H1 (cell line): Measurements from ENCODE around the gene ANP32A. TPM values are rescaled to one million over a fixed set of nuclear protein-coding genes. Genes with fewer than 3 reads are reported as not detected.

ENCODE experiments used
- CTCF ChIA-PET: fragments of 300-600 bp; sonication (Branson Sonifier 250); formaldehyde crosslinking; loops from one replicate; lab custom pipeline; 2021; ENCODE audit not compliant: partially characterized antibody; lab: Charles Lee
- POLR2A ChIA-PET: fragments of 300-600 bp; sonication (Branson Sonifier 250); formaldehyde crosslinking; loops from one replicate; lab custom pipeline; 2021; ENCODE audit warnings: inconsistent platforms; ENCODE audit not compliant: partially characterized antibody; lab: Charles Lee
- DNase-seq, 2 experiments: peaks; one replicate each; pipeline versions ENCODE4 v3.0.0 to v3.0.0-alpha.2; 2010 to 2022; ENCODE audit warnings: low spot score in 2 of 2, low read depth in 1 of 2, mixed read lengths in 1 of 2
- FAIRE-seq: peaks from 2 replicates; lab custom pipeline; 2011; peaks lifted over from hg19 to GRCh38; lab: Jason Lieb, UNC
- H2AFZ ChIP-seq: 2 replicates; pipeline ENCODE4 v1.8.1; 2012; ENCODE audit warnings: low read length, inconsistent platforms
- H2AK5ac ChIP-seq: 2 replicates; pipeline ENCODE4 v1.6.1; 2013; ENCODE audit warnings: low read depth, low read length
- H2BK120ac ChIP-seq: replicated peaks from 2 replicates; pipeline ENCODE3; 2013; ENCODE audit warnings: low read depth, low read length, inconsistent platforms
- H2BK12ac ChIP-seq: 2 replicates; pipeline ENCODE4 v1.6.1; 2013; ENCODE audit warnings: low read depth, low read length
- H2BK15ac ChIP-seq: 2 replicates; pipeline ENCODE4 v1.6.1; 2013; ENCODE audit warnings: low read length
- H2BK20ac ChIP-seq: 2 replicates; pipeline ENCODE4 v1.6.1; 2013; ENCODE audit warnings: low read length
- H2BK5ac ChIP-seq: 2 replicates; pipeline ENCODE4 v1.6.1; 2013; ENCODE audit warnings: low read depth, low read length
- H3K14ac ChIP-seq: 2 replicates; pipeline ENCODE4 v1.6.1; 2013; ENCODE audit warnings: inconsistent platforms; ENCODE audit not compliant: insufficient read length
- H3K18ac ChIP-seq: 2 replicates; pipeline ENCODE4 v1.6.1; 2013; ENCODE audit warnings: low read length; ENCODE audit errors: extremely low read depth
- H3K23ac ChIP-seq: 2 replicates; pipeline ENCODE4 v1.6.1; 2013; ENCODE audit warnings: inconsistent platforms; ENCODE audit not compliant: insufficient read length
- H3K23me2 ChIP-seq: 2 replicates; pipeline ENCODE4 v1.6.1; 2013; ENCODE audit warnings: low read depth, low read length
- H3K27ac ChIP-seq: 2 replicates; pipeline ENCODE4 v1.6.1; 2011; ENCODE audit warnings: low read depth, low read length, inconsistent platforms
- H3K27me3 ChIP-seq, 4 experiments: replicated peaks in 1 of 4; 1 replicate in 1 of 4; 2 replicates in 3 of 4; pipeline versions ENCODE4 v1.6.1 to v1.8.1; 2011 to 2013; ENCODE audit warnings: low read length in 3 of 4, mild to moderate bottlenecking in 3 of 4, inconsistent platforms in 2 of 4, mixed read lengths in 2 of 4, moderate library complexity in 1 of 4; ENCODE audit not compliant: control insufficient read depth in 3 of 4, insufficient read depth in 3 of 4; ENCODE audit errors: extremely low read depth in 1 of 4
- H3K36me3 ChIP-seq, 4 experiments: 2 replicates each; pipeline versions ENCODE4 v1.6.1 to v1.8.1; 2011 to 2013; ENCODE audit warnings: mild to moderate bottlenecking in 4 of 4, low read length in 3 of 4, moderate library complexity in 2 of 4, control low read depth in 1 of 4, inconsistent platforms in 1 of 4; ENCODE audit not compliant: insufficient read depth in 4 of 4, control insufficient read depth in 2 of 4
- H3K4ac ChIP-seq: replicated peaks from 2 replicates; pipeline ENCODE3; 2013; ENCODE audit warnings: low read length, low read depth, mixed read lengths, inconsistent platforms; ENCODE audit not compliant: insufficient read length
- H3K4me1 ChIP-seq, 4 experiments: replicated peaks in 1 of 4; 1 replicate in 1 of 4; 2 replicates in 3 of 4; pipeline versions ENCODE4 v1.6.1 to v1.8.1; 2011 to 2013; ENCODE audit warnings: low read length in 3 of 4, inconsistent platforms in 2 of 4, mixed read lengths in 1 of 4; ENCODE audit not compliant: insufficient read depth in 4 of 4, control insufficient read depth in 3 of 4
- H3K4me2 ChIP-seq, 2 experiments: 2 replicates each; pipeline versions ENCODE4 v1.6.1 to v1.8.1; 2011 to 2013; ENCODE audit warnings: low read depth in 2 of 2, low read length in 2 of 2, control low read depth in 1 of 2, inconsistent platforms in 1 of 2, mild to moderate bottlenecking in 1 of 2; ENCODE audit not compliant: insufficient read depth in 1 of 2
- H3K4me3 ChIP-seq, 4 experiments: fragments of 200-600, 300-600 bp in 1 of 4; sonication (generic), shearing (Covaris generic), sonication (Bioruptor Twin) in 1 of 4; 2 replicates each; pipeline versions ENCODE4 v1.5.1 to v1.8.1; 2011 to 2016; ENCODE audit warnings: low read length in 4 of 4, low read depth in 3 of 4, control low read depth in 2 of 4, inconsistent platforms in 2 of 4, mild to moderate bottlenecking in 2 of 4, mixed read lengths in 1 of 4, moderate library complexity in 1 of 4; ENCODE audit not compliant: insufficient read depth in 2 of 4; ENCODE audit errors: extremely low read depth in 1 of 4
- H3K56ac ChIP-seq: replicated peaks from 2 replicates; pipeline ENCODE3; 2013; ENCODE audit warnings: low read depth, mild to moderate bottlenecking, mixed read lengths, low read length, inconsistent platforms; ENCODE audit not compliant: insufficient read length
- H3K79me1 ChIP-seq: 2 replicates; pipeline ENCODE4 v1.6.1; 2013; ENCODE audit warnings: low read depth, low read length, control low read depth
- H3K79me2 ChIP-seq, 2 experiments: 2 replicates each; pipeline versions ENCODE4 v1.6.1 to v1.8.1; 2012 to 2013; ENCODE audit warnings: low read length in 2 of 2, mild to moderate bottlenecking in 2 of 2, inconsistent platforms in 1 of 2; ENCODE audit not compliant: insufficient read depth in 2 of 2, control insufficient read depth in 1 of 2
- H3K9ac ChIP-seq, 4 experiments: replicated peaks in 1 of 4; 1 replicate in 1 of 4; 2 replicates in 3 of 4; pipeline versions ENCODE4 v1.6.1 to v1.8.1; 2011 to 2013; ENCODE audit warnings: low read depth in 3 of 4, low read length in 3 of 4, control low read depth in 2 of 4, mild to moderate bottlenecking in 2 of 4, moderate library complexity in 2 of 4, inconsistent platforms in 1 of 4; ENCODE audit errors: extremely low read depth in 1 of 4
- H3K9me3 ChIP-seq, 2 experiments: 2 replicates each; pipeline versions ENCODE4 v1.6.1 to v1.8.1; 2012 to 2013; ENCODE audit warnings: mild to moderate bottlenecking in 2 of 2, moderate library complexity in 2 of 2, control low read depth in 1 of 2, inconsistent platforms in 1 of 2, low read depth in 1 of 2, low read length in 1 of 2, mixed read lengths in 1 of 2; ENCODE audit not compliant: insufficient read depth in 2 of 2
- H4K20me1 ChIP-seq, 2 experiments: replicated peaks in 1 of 2; 2 replicates each; pipeline versions ENCODE3 to v1.8.1; 2011 to 2013; ENCODE audit warnings: inconsistent platforms in 2 of 2, low read length in 2 of 2, mild to moderate bottlenecking in 1 of 2; ENCODE audit not compliant: insufficient read depth in 2 of 2, control insufficient read depth in 1 of 2
- H4K5ac ChIP-seq: 2 replicates; pipeline ENCODE4 v1.6.1; 2013; ENCODE audit warnings: low read length, low read depth, mixed read lengths, inconsistent platforms; ENCODE audit not compliant: insufficient read length
- H4K8ac ChIP-seq: 2 replicates; pipeline ENCODE4 v1.8.0; 2013; ENCODE audit warnings: mild to moderate bottlenecking, moderate library complexity, low read length, inconsistent platforms; ENCODE audit not compliant: insufficient read depth; ENCODE audit errors: extremely low read depth
- H4K91ac ChIP-seq: replicated peaks from 2 replicates; pipeline ENCODE3; 2013; ENCODE audit warnings: low read length, mixed read lengths, inconsistent platforms; ENCODE audit not compliant: insufficient read length
- ASH2L ChIP-seq: fragments of 200-600, 300-600 bp; sonication (generic); IDR thresholded peaks from one replicate; pipeline ENCODE4 v1.7.1; 2017; ENCODE audit warnings: low read length
- BACH1 ChIP-seq: IDR thresholded peaks from 2 replicates; pipeline ENCODE4 v1.6.1; 2012; ENCODE audit warnings: low read length, improper control_type of control experiment
- BRCA1 ChIP-seq: IDR thresholded peaks from 2 replicates; pipeline ENCODE4 v1.6.1; 2012; ENCODE audit warnings: low read depth, low read length, improper control_type of control experiment
- CTBP2 ChIP-seq: IDR thresholded peaks from 2 replicates; pipeline ENCODE4 v1.7.0; 2011; ENCODE audit warnings: borderline replicate concordance, mild to moderate bottlenecking, moderate library complexity, mixed read lengths, low read length; ENCODE audit not compliant: insufficient read depth, insufficient read length
- FOSL1 ChIP-seq: IDR thresholded peaks from 2 replicates; pipeline ENCODE4 v1.6.1; 2011; ENCODE audit warnings: mild to moderate bottlenecking, low read depth, low read length, moderate library complexity; ENCODE audit not compliant: insufficient read depth
- KDM4A ChIP-seq: IDR thresholded peaks from one replicate; pipeline ENCODE4 v1.7.1; 2012; ENCODE audit warnings: low read depth, mild to moderate bottlenecking, moderate library complexity, low read length, inconsistent platforms; ENCODE audit not compliant: severe bottlenecking
- NRF1 ChIP-seq: IDR thresholded peaks from 2 replicates; pipeline ENCODE4 v1.6.1; 2011; ENCODE audit warnings: mild to moderate bottlenecking, low read depth, low read length, improper control_type of control experiment
- PHF8 ChIP-seq: fragments of 200-600 bp; sonication (generic); conservative IDR thresholded peaks from 2 replicates; pipeline ENCODE4 v1.7.1; 2012; ENCODE audit warnings: low read depth, mild to moderate bottlenecking, inconsistent platforms, low read length, moderate library complexity
- SIX5 ChIP-seq: IDR thresholded peaks from 2 replicates; pipeline ENCODE4 v1.6.1; 2011; ENCODE audit warnings: mild to moderate bottlenecking, low read depth, low read length
- SP1 ChIP-seq: IDR thresholded peaks from 2 replicates; pipeline ENCODE4 v1.6.1; 2011; ENCODE audit warnings: low read depth, low read length
- TEAD4 ChIP-seq: IDR thresholded peaks from 2 replicates; pipeline ENCODE4 v1.6.1; 2012; ENCODE audit warnings: low read depth, low read length, inconsistent platforms, mixed read lengths
- WGBS, 2 experiments: shearing (Covaris generic) in 1 of 2; methylation state at CpG; one replicate each; pipeline versions ENCODE4 v1.1.6 to v1.1.7; 2013 to 2015; ENCODE audit warnings: low lambda C conversion rate in 2 of 2, mixed read lengths in 2 of 2, inconsistent platforms in 1 of 2, low coverage in 1 of 2, missing lambda C conversion rate in 1 of 2; ENCODE audit not compliant: insufficient replicate concordance in 2 of 2, insufficient coverage in 1 of 2, insufficient read length in 1 of 2; ENCODE audit errors: extremely low coverage in 1 of 2, missing lambda C conversion rate in 1 of 2; 5-methylcytosine and 5-hydroxymethylcytosine counted together
- polyA plus RNA-seq, 7 experiments: library from polyadenylated mRNA; depleted of rRNA in 3 of 7; stranded (reverse) in 5 of 7; unstranded in 2 of 7; fragments of >200 nt in 5 of 7; fragments of 200-250 nt in 2 of 7; gene quantifications; 1 replicate in 5 of 7; 2 replicates in 1 of 7; 4 replicates in 1 of 7; pipeline versions ENCODE4 v1.2.1 to v1.2.3, GENCODE V29; 2011 to 2013; ENCODE audit warnings: missing spikeins in 2 of 7, mixed read lengths in 2 of 7
- total RNA-seq: library from RNA; stranded (reverse); fragmentation: NEBNext Ultra II Directional; extraction: Animal tissue kit (Norgen Biotek cat#: 25700); gene quantifications from 2 replicates; pipeline ENCODE4 v1.2.1, GENCODE V29; 2021
- TF ChIP-seq, protein P1 (sequence below): IDR thresholded peaks from 2 replicates; pipeline ENCODE4 v1.6.1; 2011; ENCODE audit warnings: low read depth, mild to moderate bottlenecking, low read length; ENCODE audit not compliant: insufficient read depth

Gene ANP32A
- total and polyA plus RNA-seq, 2 of the 8 experiments (the other 6 are each of a cell fraction or from before 2014, with no cell fraction given) = 70.8 to 295 TPM

DNA sequence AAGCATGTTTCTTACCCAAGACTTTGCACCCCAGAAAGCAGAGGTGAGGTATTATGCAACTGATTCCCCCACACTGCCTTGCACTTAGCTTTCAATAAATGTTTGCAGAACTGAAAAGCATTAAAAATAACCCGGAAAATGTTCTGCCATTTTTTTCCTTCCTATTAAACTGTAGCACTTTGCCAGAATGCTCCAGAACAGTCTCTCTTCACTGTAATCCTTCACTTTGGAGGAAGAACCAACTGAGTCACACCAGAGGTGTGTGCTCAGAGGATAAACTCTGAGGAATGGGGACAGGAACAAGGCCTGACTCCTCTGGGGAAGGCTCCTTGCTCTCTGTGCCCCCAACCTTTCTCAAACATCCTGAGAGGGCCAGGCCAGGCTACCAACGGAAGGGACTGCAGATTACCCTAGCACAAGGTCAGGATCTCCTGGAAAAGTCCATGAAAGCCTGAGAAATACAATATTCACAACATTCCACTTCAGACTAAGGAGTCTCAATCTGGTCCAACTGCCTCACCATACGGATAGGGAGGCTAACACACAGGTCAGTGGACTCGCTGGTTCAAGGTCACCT lies 19.0 kb downstream of the ANP32A start:
- Histone ChIP-seq H2BK120ac (no peak overlapping the region), H3K79me1 (peaks cover 29% of the 10 kb centered on the region), H3K56ac (no peak overlapping the region), H3K23ac (no peak overlapping the region), H2BK20ac (no peak overlapping the region), H3K18ac (no peak overlapping the region), H3K4me3 (no peak overlapping the region), H3K9ac (no peak overlapping the region), H2BK12ac (no peak overlapping the region), H3K9me3 (no peaks in the 10 kb centered on the region), H3K23me2 (no peaks in the 10 kb centered on the region), H2BK5ac (no peak overlapping the region), H2BK15ac (no peak overlapping the region), H4K8ac (no peak overlapping the region), H4K91ac (no peak overlapping the region), H4K20me1 (peaks cover 57 to 61% of the 10 kb centered on the region in 2 experiments), H3K79me2 (peaks cover 16 to 98% of the 10 kb centered on the region in 2 experiments), H3K27me3 (no peaks in the 10 kb centered on the region; a peak in 1 of 7 replicates), H3K14ac (no peak overlapping the region), H3K4ac (no peak overlapping the region), H2AK5ac (no peak overlapping the region), H2AFZ (no peak overlapping the region), H4K5ac (no peak overlapping the region), H3K27ac (no peak overlapping the region), H3K4me2 (no peak overlapping the region), H3K4me1 (peaks cover 0 to 8% (median 2%) of the 10 kb centered on the region in 4 experiments; a peak in 3 of 7 replicates), H3K36me3 (peaks cover 0 to 4% (median 1%) of the 10 kb centered on the region in 4 experiments; a peak in 2 of 8 replicates)
- TF ChIP-seq KDM4A (no peak), ASH2L (no peak), CTBP2 (no peak), NRF1 (no peak), BRCA1 (no peak), FOSL1 (no peak), PHF8 (no peak), SIX5 (no peak), BACH1 (no peak), TEAD4 (no peak), SP1 (no peak)
- TF ChIP-seq, protein P1, sequence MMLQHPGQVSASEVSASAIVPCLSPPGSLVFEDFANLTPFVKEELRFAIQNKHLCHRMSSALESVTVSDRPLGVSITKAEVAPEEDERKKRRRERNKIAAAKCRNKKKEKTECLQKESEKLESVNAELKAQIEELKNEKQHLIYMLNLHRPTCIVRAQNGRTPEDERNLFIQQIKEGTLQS = no peak
- FAIRE-seq (no peak), DNase-seq (no peak)
- POLR2A ChIA-PET = no interaction called here
- 69% methylated on average over 4 of the region's 4 CpGs; no CpG with 5 or more reads in 1 of the 2 experiments for WGBS, 2 experiments
- CTCF ChIA-PET = no interaction called here
